ENCODE measurements around the gene LNPEP.

- TF ChIP-seq CTCF (IDR thresholded peaks at IDR 0.05) (no peak), POLR2A (IDR thresholded peaks at IDR 0.05) (no peak)
Measured at GRCh38 chr5:96930058-96930457, 5.8 kb upstream of the LNPEP start.

Data from Peyer's patch (tissue), 4 donors.